Thymus (tissue), 11 donors: ENCODE measurements around the gene STXBP2. TPM values are rescaled to one million over a fixed set of nuclear protein-coding genes. Genes with fewer than 3 reads are reported as not detected.

Experiments
- DNase-seq, 9 donors: peaks; one replicate each; pipeline ENCODE4 v3.0.0-alpha.2; 2013; ENCODE audit warnings: low spot score in 9 of 9, low read depth in 6 of 9, missing footprints in 1 of 9
- H3K27ac ChIP-seq, 2 donors: one replicate each; pipeline ENCODE4 v1.5.1; 2013; ENCODE audit warnings: control low read depth in 1 of 2, low read depth in 1 of 2, low read length in 1 of 2, mild to moderate bottlenecking in 1 of 2, moderate library complexity in 1 of 2
- H3K27me3 ChIP-seq, 2 donors: one replicate each; pipeline ENCODE4 v1.5.1; 2013; ENCODE audit warnings: low read length in 1 of 2; ENCODE audit not compliant: control insufficient read depth in 2 of 2, insufficient read depth in 1 of 2
- H3K36me3 ChIP-seq, 2 donors: one replicate each; pipeline ENCODE4 v1.5.1; 2013; ENCODE audit warnings: low read length in 1 of 2, mild to moderate bottlenecking in 1 of 2, moderate library complexity in 1 of 2; ENCODE audit not compliant: control insufficient read depth in 2 of 2, insufficient read depth in 2 of 2
- H3K4me1 ChIP-seq, 2 donors: one replicate each; pipeline ENCODE4 v1.5.1; 2013; ENCODE audit warnings: low read length in 2 of 2; ENCODE audit not compliant: control insufficient read depth in 2 of 2, insufficient read depth in 2 of 2
- H3K4me3 ChIP-seq, 2 donors: one replicate each; pipeline ENCODE4 v1.5.1; 2013; ENCODE audit warnings: low read length in 2 of 2, control low read depth in 1 of 2, mild to moderate bottlenecking in 1 of 2
- H3K9me3 ChIP-seq, 2 donors: one replicate each; pipeline ENCODE4 v1.5.1; 2013; ENCODE audit warnings: low read length in 1 of 2, mild to moderate bottlenecking in 1 of 2; ENCODE audit not compliant: control insufficient read depth in 2 of 2, insufficient read depth in 1 of 2
- WGBS: extraction: QIAGEN DNeasy Blood & Tissue Kit; methylation state at CpG from one replicate; pipeline ENCODE4 v1.1.7; 2013; 5-methylcytosine and 5-hydroxymethylcytosine counted together
- polyA plus RNA-seq: library from polyadenylated mRNA; stranded (reverse); fragments of 200-250 nt; gene quantifications from one replicate; pipeline ENCODE4 v1.2.3, GENCODE V29; 2013
- total RNA-seq: library from RNA; stranded (reverse); fragments of 120-200 nt; gene quantifications from one replicate; pipeline ENCODE4 v1.2.4, GENCODE V29; 2013
- donor health status: healthy.

The STXBP2 gene
- total and polyA plus RNA-seq, 2 donors = 45.3 to 140 TPM

DNA sequence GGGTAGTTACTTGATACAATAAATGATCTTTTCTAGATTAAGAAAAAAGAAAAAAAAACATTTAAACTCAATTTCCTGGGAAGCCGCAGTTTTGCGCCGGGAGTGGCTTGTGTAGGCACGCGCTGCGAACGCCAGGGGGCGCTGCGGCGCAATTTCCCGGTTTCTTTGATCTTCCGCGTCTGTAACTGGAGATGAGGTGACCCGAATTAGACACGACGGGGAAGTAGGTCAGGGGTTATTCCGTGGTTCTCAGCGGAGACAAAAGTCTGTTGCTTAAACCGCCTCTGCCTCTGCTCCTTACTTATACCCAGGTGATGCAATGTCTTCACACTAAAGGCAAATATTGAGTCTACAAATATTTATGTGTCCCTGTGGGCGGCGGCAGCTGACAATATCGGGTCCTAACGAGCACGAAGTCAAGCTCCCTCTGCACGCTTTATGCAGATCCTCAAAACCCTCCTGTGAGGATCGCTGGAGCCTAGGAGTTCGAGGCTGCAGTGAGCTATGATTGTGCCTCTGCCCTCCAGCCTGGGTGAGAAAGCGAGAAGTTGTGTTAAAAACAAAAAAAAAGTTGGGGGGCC lies 15.2 kb downstream of the STXBP2 start:
- Histone ChIP-seq H3K9me3 (peaks cover 0 to 9% of the 10 kb centered on the region in 2 donors), H3K27me3 (peaks cover 0 to 6% of the 10 kb centered on the region in 2 donors), H3K4me3 (peak overlapping the region; percentile 3 to 22), H3K4me1 (peaks cover 14 to 55% of the 10 kb centered on the region in 2 donors), H3K27ac (peak overlapping the region; percentile 97 to 99), H3K36me3 (peaks cover 9 to 13% of the 10 kb centered on the region in 2 donors)
- WGBS = 6% methylated on average over 28 of the region's 28 CpGs
- peak; percentile 75 to 96 (median 93) for DNase-seq

DNA sequence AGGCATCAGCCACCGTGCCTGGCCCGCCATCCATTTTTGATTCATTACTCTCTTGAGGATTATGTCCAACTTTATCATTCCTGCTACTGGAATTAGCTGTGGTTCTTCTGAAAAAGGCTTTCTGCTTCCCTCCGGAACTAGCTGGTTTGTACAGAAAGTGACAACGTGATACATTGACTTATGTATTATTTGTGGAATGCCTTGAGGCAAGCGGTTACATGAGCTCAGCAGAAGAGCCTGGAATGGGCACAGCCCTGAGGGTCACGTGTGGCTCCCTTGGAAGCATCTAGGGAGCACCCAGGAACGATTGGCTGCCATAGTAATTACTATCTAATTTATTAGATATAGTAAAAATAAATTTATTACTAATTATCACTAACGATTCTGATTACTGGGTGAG lies 17.5 kb downstream of the STXBP2 start:
- H3K4me1 ChIP-seq = peaks cover 32 to 74% of the 10 kb centered on the region in 2 donors
- WGBS = 94% methylated on average over 8 of the region's 8 CpGs

DNA sequence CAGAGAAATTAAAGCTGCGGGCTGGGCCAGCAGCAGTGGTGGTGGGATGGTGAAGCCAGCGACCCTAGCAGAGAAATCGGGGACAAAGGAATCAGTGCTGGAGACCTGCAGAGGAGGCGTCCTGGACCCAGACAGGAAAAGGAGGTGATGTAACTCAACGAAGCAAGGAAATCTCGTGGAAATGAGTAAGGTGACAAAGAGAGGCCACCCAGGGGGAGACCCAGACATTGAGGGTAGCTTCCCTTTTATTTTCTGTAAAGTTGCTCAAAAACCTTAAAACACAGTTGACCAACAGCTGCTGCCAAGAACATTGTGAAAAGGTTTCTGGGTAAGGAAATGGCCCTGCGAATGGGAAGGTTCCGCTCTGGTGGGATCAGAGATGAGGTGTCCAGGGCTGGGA lies 18.7 kb downstream of the STXBP2 start:
- H3K4me1 ChIP-seq = peaks cover 28 to 62% of the 10 kb centered on the region in 2 donors
- H3K27ac ChIP-seq = no peak overlapping the region
- peaks cover 0 to 4% of the 10 kb centered on the region in 2 donors for H3K27me3 ChIP-seq
- peaks cover 0 to 9% of the 10 kb centered on the region in 2 donors for H3K9me3 ChIP-seq
- WGBS = 76% methylated on average over 8 of the region's 8 CpGs
- DNase-seq = no peak
- no peaks in the 10 kb centered on the region for H3K36me3 ChIP-seq
- H3K4me3 ChIP-seq = no peak overlapping the region

More for the DNA sequence above, 17.5 kb downstream of the STXBP2 start:
- peaks cover 0 to 6% of the 10 kb centered on the region in 2 donors for H3K27me3 ChIP-seq
- H3K36me3 ChIP-seq = no peaks in the 10 kb centered on the region
- H3K4me3 ChIP-seq = no peak overlapping the region
- no peak for DNase-seq
- no peak overlapping the region for H3K27ac ChIP-seq
- H3K9me3 ChIP-seq = peaks cover 0 to 9% of the 10 kb centered on the region in 2 donors

DNA sequence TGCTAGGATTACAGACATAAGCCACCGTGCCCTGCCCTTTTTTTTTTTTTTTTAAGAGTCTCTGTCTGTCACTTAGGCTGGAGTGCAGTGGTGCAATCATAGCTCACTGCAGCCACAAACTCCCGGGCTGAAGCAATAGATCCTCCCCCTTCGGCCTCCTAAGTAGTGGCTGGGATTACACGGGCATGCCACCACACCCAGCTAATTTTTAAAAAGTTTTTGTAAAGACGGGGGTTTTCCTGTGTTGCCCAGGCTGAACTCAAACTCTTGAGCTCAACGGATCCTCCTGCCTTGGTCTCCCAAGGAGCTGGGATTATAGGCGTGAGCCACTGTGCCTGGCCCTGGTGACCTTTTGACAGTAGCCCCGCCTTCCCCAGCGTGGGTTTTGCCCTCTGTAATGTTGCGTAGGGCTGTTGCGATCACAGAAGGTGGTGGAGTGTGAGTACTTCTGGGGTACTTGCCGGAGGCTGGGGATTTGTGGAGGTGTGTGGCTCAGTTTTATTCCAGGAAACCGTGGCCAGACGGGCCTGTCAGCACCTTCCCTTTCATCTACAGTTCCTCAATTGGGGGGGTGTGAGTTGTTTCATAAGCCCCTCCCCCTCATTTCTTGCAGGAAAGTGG lies 20.3 kb downstream of the STXBP2 start:
- peak in 1 of 9 donors; percentile 58 for DNase-seq
- Histone ChIP-seq H3K36me3 (no peaks in the 10 kb centered on the region), H3K4me1 (peaks cover 27 to 46% of the 10 kb centered on the region in 2 donors), H3K27ac (peak overlapping the region; percentile 68 to 100), H3K27me3 (no peaks in the 10 kb centered on the region), H3K9me3 (peaks cover 0 to 9% of the 10 kb centered on the region in 2 donors), H3K4me3 (no peak overlapping the region)
- 48% methylated on average over 14 of the region's 14 CpGs for WGBS

DNA sequence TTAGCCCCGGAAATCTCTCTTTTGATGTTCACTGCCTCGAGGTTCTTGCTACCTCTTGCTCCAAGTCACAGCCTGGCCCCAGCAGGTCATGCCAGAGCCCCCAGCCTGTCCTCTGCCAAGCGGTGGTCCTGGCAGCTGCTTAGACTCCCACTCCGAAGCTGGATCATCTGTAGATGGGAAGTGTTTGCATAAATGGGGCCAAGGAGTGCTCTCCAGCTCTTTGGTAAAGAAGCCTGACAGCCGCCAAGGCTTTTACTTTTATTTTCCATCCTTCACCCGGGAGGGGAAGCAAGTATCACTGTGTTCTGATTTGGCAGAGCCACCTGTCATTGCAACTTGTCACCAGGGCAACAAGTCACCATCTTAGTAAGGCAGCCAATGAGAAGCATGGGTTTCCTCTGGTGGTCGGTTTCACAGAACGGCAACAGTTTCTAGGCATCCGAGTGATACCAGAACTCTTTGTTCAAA lies 21.3 kb downstream of the STXBP2 start:
- Histone ChIP-seq H3K4me1 (peaks cover 19 to 36% of the 10 kb centered on the region in 2 donors), H3K9me3 (peaks cover 0 to 6% of the 10 kb centered on the region in 2 donors), H3K27me3 (no peaks in the 10 kb centered on the region), H3K4me3 (peak overlapping the region; percentile 38 to 39), H3K36me3 (no peaks in the 10 kb centered on the region), H3K27ac (peak overlapping the region; percentile 95 to 100)
- WGBS = 27% methylated on average over 9 of the region's 9 CpGs
- DNase-seq = peak in 8 of 9 donors; percentile 70 to 96 (median 89)

DNA sequence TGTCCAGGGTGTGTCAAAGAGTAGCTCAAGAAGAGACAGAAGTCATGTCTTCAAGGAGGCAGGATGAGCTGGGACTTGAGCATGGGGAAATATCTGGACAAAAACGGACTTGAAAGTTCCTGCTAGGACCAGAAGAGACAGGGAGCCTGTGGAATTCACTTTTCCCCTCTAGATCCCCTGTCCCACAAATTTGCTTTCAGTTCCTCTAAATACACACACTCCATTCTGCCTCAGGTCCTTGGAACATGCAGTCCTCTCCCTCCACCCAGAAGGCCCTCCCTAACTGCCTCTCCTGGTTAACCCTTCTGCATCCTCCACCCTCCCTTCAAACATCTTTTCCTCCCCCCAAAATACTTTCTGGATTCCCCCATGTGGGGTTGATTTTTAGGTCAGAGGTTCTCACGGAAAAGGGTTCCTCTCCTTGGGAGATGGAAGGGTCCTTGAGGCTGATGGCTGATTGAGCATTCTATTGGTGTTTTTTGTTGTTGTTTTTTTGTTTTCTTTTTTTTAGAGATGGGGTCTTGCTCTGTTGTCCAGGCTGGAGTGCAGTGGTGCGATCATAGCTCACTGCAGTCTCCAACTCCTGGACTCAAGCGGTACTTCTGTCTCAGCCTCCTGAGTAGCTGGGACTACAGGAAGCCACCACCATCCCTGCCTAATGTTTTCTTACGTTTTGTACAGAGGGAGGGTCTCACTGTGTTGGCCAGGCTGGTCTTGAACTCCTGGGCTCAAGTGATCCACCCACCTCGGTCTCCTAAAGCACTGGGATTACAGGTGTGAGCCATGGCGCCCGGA lies 25.0 kb downstream of the STXBP2 start:
- 85% methylated on average over 8 of the region's 8 CpGs for WGBS
- no peak for DNase-seq
- no peak overlapping the region for H3K27ac ChIP-seq
- no peaks in the 10 kb centered on the region for H3K27me3 ChIP-seq
- no peak overlapping the region for H3K4me3 ChIP-seq
- peaks cover 19 to 25% of the 10 kb centered on the region in 2 donors for H3K4me1 ChIP-seq
- no peaks in the 10 kb centered on the region for H3K36me3 ChIP-seq
- no peaks in the 10 kb centered on the region for H3K9me3 ChIP-seq

DNA sequence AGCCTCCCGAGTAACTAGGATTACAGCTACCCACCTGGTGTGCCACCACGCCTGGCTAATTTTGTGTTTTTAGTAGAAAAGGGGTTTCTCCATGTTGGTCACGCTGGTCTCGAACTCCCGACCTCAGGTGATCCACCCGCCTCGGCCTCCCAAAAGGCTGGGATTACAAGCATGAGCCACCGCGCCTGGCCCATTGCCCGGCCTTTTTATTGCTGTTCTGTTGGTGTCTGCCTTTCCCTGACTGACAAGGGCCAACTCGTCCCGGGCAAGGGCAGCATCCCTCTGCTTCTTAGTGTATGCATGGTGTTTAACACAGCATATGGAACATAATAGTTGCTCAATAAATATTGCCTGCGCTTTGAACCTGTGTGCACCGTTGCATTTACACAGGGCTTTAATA lies 25.7 kb downstream of the STXBP2 start:
- no peaks in the 10 kb centered on the region for H3K9me3 ChIP-seq
- peaks cover 13 to 18% of the 10 kb centered on the region in 2 donors for H3K4me1 ChIP-seq
- no peaks in the 10 kb centered on the region for H3K36me3 ChIP-seq
- no peak for DNase-seq
- no peak overlapping the region for H3K27ac ChIP-seq
- no peaks in the 10 kb centered on the region for H3K27me3 ChIP-seq
- 92% methylated on average over 14 of the region's 14 CpGs for WGBS
- H3K4me3 ChIP-seq = no peak overlapping the region

DNA sequence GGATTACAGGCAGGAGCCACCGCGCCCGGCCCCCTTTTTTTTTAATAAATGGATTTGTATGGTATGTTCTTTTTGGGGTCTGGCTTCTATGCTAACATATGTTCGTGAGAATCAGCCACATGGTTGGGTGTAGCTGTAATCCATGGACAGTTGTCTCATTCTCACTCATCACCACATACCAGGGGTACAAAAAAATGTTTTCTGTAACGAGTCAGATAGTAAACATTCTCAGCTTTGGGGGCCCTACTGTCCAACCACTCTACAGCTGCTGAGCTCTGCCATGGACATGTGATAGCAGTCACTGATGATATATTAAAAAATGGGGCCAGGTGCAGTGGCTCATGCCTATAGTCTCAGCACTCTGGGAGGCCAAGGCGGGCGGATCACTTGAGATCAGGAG lies 26.8 kb downstream of the STXBP2 start:
- H3K27ac ChIP-seq = no peak overlapping the region
- H3K36me3 ChIP-seq = no peaks in the 10 kb centered on the region
- 92% methylated on average over 7 of the region's 7 CpGs for WGBS
- peaks cover 0 to 2% of the 10 kb centered on the region in 2 donors for H3K27me3 ChIP-seq
- H3K9me3 ChIP-seq = no peaks in the 10 kb centered on the region
- no peak overlapping the region for H3K4me3 ChIP-seq
- peaks cover 4 to 10% of the 10 kb centered on the region in 2 donors for H3K4me1 ChIP-seq
- DNase-seq = no peak

DNA sequence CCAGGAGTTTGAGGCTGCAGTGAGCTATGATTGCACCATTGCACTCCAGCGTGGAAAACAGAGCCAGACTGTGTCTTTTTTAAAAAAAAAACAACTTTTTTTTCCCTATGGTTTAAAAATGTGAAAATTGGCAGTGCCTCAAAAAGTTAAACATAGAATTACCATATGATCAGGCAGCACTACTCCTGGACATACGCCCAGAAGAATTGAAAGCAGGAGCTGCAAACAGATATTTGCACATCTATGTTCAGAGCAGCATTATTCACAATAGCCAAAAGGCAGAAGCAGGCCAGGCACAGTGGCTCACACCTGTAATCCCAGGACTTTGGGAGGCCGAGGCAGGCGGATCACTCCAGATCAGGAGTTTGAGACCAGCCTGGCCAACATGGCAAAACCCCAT lies 28.2 kb downstream of the STXBP2 start:
- Histone ChIP-seq H3K27ac (no peak overlapping the region), H3K4me3 (no peak overlapping the region), H3K9me3 (no peaks in the 10 kb centered on the region), H3K27me3 (peaks cover 2 to 15% of the 10 kb centered on the region in 2 donors), H3K36me3 (no peaks in the 10 kb centered on the region), H3K4me1 (peaks cover 7 to 17% of the 10 kb centered on the region in 2 donors)
- DNase-seq = no peak
- WGBS = 90% methylated on average over 4 of the region's 4 CpGs
